ENCODE data around the gene FCHSD1.

FCHSD1 gene

GRCh38 chr5:141672841-141673813 lies 21.9 kb upstream of the FCHSD1 start:
- no peak for DNase-seq (ENCODE audit: low read depth in 2 of 2)

- DNase-seq (ENCODE audit: low read depth in 2 of 2), result no peak
These were observed 21.0 kb upstream of the FCHSD1 start for GRCh38 chr5:141672071-141672840.

GRCh38 chr5:141669520-141669919 lies 18.3 kb upstream of the FCHSD1 start:
- no peak for DNase-seq (ENCODE audit: low read depth in 2 of 2)

- no peak for DNase-seq (ENCODE audit: low read depth in 2 of 2)
These were observed 17.5 kb upstream of the FCHSD1 start for GRCh38 chr5:141668601-141669265.

- no peak for DNase-seq (ENCODE audit: low read depth in 2 of 2)
These were observed 15.1 kb upstream of the FCHSD1 start for GRCh38 chr5:141665995-141666940.

GRCh38 chr5:141664733-141665461 lies 13.7 kb upstream of the FCHSD1 start:
- DNase-seq (ENCODE audit: low read depth in 2 of 2), result peak; percentile 36 to 38

GRCh38 chr5:141663506-141663905 lies 12.3 kb upstream of the FCHSD1 start:
- DNase-seq (ENCODE audit: low read depth in 2 of 2), result no peak

- no peak for DNase-seq (ENCODE audit: low read depth in 2 of 2)
These were observed 10.8 kb upstream of the FCHSD1 start for GRCh38 chr5:141662028-141662427.

- DNase-seq (ENCODE audit: low read depth in 2 of 2), result no peak
These were observed 6.8 kb upstream of the FCHSD1 start for GRCh38 chr5:141657937-141658545.

- no peak for DNase-seq (ENCODE audit: low read depth in 2 of 2)
These were observed 6.2 kb upstream of the FCHSD1 start for GRCh38 chr5:141657404-141657803.

GRCh38 chr5:141656396-141656795 lies 5.2 kb upstream of the FCHSD1 start:
- no peak for DNase-seq (ENCODE audit: low read depth in 2 of 2)

- no peak for DNase-seq (ENCODE audit: low read depth in 2 of 2)
These were observed 3.8 kb upstream of the FCHSD1 start for GRCh38 chr5:141655020-141655419.

GRCh38 chr5:141654298-141654697 lies 3.1 kb upstream of the FCHSD1 start:
- no peak for DNase-seq (ENCODE audit: low read depth in 2 of 2)

- DNase-seq (ENCODE audit: low read depth in 2 of 2), result no peak
These were observed 499 bp upstream of the FCHSD1 start for GRCh38 chr5:141651728-141652105.

GRCh38 chr5:141649972-141650371 lies 1.2 kb downstream of the FCHSD1 start:
- DNase-seq (ENCODE audit: low read depth in 2 of 2), result no peak

- no peak for DNase-seq (ENCODE audit: low read depth in 2 of 2)
These were observed 2.0 kb downstream of the FCHSD1 start for GRCh38 chr5:141649056-141649688.

GRCh38 chr5:141647851-141648250 lies 3.4 kb downstream of the FCHSD1 start:
- DNase-seq (ENCODE audit: low read depth in 2 of 2), result no peak

GRCh38 chr5:141647242-141647641 lies 4.0 kb downstream of the FCHSD1 start:
- DNase-seq (ENCODE audit: low read depth in 2 of 2), result no peak

GRCh38 chr5:141646026-141646425 lies 5.2 kb downstream of the FCHSD1 start:
- DNase-seq (ENCODE audit: low read depth in 2 of 2), result no peak
